GM12872 (cell line): ENCODE measurements around the gene EGLN1.

Experiments
- TF ChIP-seq, protein P1 (sequence below): IDR thresholded peaks from 3 replicates; pipeline ENCODE4 v1.5.1; 2011; ENCODE audit warnings: low read depth, mild to moderate bottlenecking, low read length, moderate library complexity; ENCODE audit not compliant: insufficient read depth

EGLN1 gene

DNA sequence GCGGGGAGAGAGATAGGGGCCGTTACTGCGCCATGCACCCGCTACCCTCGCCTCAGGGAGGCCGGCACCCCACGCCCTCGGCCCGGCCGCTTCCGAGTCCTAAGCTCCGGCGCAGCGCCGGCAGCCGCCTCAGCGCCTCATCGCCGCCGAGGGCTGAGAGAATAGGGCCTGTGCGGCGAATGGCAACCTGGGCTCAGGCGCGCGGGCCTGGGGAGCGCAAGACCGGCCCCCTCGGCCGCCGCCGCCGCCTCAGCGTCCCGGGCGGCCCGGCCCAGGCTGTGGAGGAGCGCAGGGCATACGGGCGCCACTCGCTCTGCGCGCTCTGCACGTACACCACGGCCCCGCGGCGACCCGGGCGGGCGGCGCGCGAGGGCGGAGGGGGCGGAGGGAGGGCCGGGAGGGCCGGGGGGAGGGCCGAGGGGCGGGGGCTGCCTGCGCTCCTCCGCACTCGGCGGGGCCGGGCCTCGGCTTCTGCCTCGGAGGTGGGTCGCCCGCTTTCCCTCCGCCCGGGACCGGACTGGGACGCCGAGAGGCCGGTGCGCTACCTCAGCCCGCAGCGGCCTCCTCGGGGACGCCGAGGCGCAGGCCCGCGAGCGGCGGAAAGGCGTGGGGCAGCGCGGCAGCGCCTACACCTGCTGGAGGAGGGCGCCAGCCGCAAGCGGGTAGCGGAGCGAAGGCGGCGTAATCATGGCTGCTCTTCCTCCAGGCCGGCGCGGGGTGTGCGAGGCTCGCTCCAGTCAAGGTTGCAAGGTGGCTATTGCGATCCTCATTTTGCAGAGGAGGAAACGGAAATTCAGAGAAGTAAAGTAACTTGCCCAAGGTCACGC is at the start of gene EGLN1:
EGLN1 (minus strand) TSS at position 317 of the 827 bp plus-strand sequence. CDS start 399 bp downstream, outside the sequence.
- TF ChIP-seq, protein P1, sequence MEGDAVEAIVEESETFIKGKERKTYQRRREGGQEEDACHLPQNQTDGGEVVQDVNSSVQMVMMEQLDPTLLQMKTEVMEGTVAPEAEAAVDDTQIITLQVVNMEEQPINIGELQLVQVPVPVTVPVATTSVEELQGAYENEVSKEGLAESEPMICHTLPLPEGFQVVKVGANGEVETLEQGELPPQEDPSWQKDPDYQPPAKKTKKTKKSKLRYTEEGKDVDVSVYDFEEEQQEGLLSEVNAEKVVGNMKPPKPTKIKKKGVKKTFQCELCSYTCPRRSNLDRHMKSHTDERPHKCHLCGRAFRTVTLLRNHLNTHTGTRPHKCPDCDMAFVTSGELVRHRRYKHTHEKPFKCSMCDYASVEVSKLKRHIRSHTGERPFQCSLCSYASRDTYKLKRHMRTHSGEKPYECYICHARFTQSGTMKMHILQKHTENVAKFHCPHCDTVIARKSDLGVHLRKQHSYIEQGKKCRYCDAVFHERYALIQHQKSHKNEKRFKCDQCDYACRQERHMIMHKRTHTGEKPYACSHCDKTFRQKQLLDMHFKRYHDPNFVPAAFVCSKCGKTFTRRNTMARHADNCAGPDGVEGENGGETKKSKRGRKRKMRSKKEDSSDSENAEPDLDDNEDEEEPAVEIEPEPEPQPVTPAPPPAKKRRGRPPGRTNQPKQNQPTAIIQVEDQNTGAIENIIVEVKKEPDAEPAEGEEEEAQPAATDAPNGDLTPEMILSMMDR: peak; percentile 48

GRCh38 chr1:231467986-231468385 is 45.9 kb upstream of the EGLN1 start:
- TF ChIP-seq, protein P1: no peak

DNA sequence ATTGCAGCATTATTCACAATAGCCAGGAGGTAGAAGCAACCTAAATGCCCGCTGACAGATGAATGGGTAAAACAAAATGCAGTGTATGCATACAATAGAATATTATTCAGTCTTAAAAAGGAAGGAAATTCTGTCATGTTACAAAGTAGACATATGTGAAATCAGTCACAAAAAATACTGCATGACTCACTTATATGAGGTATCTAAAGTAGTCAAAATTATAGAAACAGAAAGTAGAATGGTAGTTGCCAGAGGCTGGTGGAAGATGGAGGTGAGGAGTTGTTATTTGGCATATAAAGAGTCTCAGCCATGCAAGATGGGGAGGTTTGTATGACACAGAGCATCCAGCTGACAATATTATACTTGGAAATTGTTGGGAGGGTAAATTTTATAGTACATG is 43.0 kb upstream of the EGLN1 start:
- TF ChIP-seq, protein P1: no peak

DNA sequence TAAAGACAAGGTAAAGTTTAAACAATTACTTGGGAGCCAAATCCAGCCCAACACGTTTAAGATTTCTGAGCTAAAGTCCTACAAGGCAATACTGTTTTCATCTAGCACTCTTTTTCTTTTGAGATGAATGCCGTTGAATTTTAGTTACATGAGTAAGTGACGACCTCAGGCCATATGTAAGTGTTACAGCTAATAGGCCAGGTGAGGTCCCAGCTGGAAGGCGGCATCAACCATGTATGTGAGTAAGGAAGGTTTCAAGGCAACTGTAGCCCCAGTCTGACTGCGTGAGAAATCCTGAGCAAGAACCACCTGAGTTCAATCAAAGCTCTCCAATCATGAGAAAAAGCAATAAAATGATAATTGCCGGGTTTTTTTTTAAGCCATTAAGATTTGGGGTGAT is 41.5 kb upstream of the EGLN1 start:
- TF ChIP-seq, protein P1: no peak

DNA sequence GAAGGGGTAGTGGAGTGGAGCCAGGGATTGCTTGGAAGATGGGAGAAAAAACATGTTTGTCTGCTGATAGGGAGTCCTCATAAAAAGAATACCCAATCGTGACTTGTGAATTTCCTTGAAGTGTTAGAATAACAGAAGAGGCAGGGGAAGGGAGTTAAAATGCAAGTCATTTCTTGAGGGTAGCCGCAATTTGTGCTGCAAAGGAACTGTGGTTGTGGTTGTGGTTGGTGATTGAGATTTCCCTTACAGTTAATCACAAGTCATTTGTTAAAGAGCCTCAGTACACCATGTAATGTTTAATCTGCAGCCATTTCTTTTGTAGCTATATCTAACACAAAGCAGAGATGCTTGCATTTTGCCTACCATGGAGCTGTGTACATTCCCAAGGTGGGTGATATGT is 38.5 kb upstream of the EGLN1 start:
- TF ChIP-seq, protein P1: no peak

- TF ChIP-seq, protein P1: no peak
Observed at GRCh38 chr1:231446138-231446537, 24.1 kb upstream of the EGLN1 start.

GRCh38 chr1:231444059-231444458 is 22.0 kb upstream of the EGLN1 start:
- TF ChIP-seq, protein P1: no peak
